Hematopoietic multipotent progenitor cell treated with erythropoietin and hydrocortisone succinate and interleukin-3 and kit ligand, for 15 days (in vitro differentiated cells): ENCODE results near the gene CHIT1.
"Not testable (repeated sequence)": the region's sequence is repeated elsewhere in the genome, so short reads cannot be mapped to it uniquely, and the experiment has no call there.

Experiments
- DNase-seq: peaks from one replicate; pipeline ENCODE4 v3.0.0-alpha.2; 2015; ENCODE audit warnings: low spot score

The CHIT1 gene

DNA sequence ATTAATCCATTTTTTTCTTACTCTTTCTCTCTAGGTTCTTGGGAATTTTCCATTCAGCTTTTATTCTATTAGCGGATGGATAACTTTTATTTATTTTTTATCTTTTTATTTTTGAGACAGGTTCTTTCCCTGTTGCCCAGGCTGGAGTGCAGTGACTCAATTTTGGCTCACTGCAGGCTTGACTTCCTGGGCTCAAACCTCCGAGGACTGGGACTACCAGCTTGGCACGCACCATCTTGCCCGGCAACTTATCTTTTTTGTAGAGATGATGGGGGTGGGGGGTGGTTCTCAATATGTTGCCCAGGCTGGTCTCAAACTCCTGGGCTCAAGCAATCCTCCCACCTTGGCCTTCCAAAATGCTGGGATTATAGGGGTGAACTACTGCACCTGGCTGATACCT lies 36.1 kb upstream of the CHIT1 start:
- no peak for DNase-seq

GRCh38 chr1:203264052-203264501 lies 34.6 kb upstream of the CHIT1 start:
- DNase-seq: no peak

- no peak for DNase-seq
These were observed 34.0 kb upstream of the CHIT1 start for GRCh38 chr1:203263496-203263895.

DNA sequence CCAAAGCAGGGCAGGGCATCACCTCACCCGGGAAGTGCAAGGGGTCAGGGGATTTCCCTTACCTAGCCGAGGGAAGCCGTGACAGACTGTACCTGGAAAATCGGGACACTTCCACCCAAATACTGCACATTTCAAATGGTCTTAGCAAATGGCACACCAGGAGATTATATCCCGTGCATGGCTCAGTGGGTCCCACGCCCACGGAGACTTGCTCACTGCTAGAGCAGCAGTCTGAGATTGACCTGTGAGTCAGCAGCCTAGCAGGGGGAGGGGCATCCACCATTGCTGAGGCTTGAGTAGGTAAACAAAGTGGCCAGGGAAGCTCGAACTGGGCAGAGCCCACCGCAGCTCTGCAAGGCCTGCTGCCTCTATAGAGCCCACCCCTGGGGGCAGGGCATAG lies 27.2 kb upstream of the CHIT1 start:
- DNase-seq: not testable (repeated sequence)

GRCh38 chr1:203254782-203255181 lies 25.3 kb upstream of the CHIT1 start:
- not testable (repeated sequence) for DNase-seq

DNA sequence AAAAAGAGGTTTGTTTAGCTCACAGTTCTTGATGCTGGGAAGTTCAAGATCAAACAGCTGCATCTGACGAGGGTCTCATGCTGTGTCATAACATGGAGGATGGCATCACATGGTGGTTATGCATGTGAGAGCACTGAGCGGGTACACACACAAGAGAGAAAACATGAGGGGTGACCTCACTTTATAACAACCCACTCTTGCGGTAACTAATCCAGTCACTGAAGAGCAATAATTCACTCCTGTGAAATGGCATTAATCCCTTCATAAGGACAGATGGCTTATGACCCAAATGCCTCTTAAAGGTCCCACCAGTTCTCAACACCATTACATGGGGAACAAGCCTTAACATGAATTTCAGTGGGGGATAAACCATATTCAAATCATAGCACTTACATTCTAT lies 23.2 kb upstream of the CHIT1 start:
- DNase-seq: no peak

GRCh38 chr1:203251466-203251865 lies 22.0 kb upstream of the CHIT1 start:
- DNase-seq: no peak

GRCh38 chr1:203250911-203251310 lies 21.4 kb upstream of the CHIT1 start:
- no peak for DNase-seq

DNA sequence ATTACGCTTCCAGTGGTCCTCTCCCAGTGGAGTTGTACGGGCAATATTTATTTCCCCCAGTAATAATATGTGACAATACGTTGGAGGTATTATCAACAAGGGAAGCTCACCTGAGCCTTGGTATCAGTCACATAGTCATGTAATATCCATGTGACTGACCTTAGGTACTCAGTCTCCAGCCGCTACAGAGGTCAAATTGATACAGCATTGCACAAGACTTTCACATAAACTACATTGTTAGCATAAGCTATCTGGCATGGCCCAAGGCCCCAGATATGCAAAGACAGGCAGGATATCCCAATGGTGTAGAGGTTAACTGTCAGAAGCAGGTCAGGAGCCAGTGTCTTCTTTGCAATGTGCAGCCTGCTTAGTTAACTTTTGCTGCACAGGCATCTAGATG lies 15.3 kb upstream of the CHIT1 start:
- DNase-seq: no peak

GRCh38 chr1:203241708-203242107 lies 12.2 kb upstream of the CHIT1 start:
- DNase-seq: not testable (repeated sequence)

DNA sequence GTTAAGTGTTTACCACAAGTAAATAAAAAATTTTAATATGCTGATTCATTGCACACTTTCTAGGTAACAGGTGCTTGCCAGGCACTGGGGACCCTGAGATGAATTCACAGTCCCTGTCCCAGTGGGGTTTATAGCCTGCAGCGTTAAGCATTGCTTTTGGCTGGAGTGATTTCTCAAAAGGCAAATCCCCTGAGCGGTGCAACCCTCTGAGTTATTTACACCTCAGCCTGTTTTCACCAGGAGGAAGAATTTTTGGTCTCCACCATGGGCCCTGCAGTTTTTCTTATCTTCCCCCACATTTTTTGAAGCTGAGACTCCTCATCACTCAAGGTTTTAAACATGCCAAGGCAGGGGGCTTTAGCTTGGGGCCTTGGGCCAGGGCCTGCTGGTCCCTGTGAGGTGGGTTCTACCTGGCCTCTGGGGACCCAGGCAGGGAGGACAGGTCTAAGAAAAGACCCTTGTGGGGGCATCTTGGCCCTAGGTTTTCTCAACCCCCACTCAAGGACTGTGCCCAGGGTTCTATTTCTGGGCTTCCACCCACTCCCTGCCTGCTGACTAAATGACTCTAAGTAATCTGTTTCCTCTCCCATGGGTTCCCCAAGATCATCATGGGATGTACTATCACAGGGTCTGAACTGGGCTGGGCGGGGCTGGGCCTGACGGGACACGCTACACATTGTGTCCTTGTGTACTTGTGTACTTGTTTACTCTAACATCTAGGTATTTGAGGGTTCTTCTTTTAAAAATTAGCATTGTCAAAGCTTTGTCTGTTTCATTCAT lies 10.2 kb upstream of the CHIT1 start:
- no peak for DNase-seq

DNA sequence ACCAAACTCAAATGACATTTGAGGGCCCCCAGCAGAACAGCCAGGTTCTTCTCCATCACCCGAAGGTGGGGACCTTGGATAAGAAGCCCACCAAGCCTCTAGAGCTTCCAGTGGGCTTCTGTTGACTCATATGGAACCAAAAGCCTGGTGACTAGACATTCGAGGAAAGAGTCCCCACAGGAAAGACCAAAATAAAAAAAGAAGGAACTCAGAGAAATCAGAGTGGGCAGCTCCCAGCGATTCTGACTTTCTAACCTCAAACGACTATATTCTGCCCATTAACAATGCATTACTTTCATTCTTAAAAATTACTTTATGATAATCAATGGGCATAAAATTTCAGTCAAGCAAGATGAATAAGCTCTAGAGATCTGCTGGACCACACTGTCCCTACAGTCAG lies 9.6 kb upstream of the CHIT1 start:
- no peak for DNase-seq

- no peak for DNase-seq
These were observed 9.1 kb upstream of the CHIT1 start for GRCh38 chr1:203238535-203238934.

DNA sequence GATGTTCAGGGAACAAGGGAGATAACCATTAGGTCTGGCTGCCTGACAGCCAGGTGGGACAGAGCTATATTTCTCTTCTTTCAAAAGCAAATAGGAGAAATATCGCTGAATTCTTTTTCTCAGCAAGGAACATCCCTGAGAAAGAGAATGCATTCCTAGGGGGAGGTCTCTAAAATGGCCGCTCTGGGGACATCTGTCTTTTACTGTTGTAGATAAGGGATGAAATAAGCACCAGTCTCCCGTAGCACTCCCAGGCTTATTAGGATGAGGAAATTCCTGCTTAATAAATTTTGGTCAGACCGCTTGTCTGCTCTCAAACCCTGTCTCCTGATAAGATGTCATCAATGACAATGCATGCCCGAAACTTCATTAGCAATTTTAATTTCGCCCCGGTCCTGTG lies 5.4 kb upstream of the CHIT1 start:
- DNase-seq: not testable (repeated sequence)

- DNase-seq: no peak
These were observed 803 bp downstream of the CHIT1 start for GRCh38 chr1:203228670-203229069.

DNA sequence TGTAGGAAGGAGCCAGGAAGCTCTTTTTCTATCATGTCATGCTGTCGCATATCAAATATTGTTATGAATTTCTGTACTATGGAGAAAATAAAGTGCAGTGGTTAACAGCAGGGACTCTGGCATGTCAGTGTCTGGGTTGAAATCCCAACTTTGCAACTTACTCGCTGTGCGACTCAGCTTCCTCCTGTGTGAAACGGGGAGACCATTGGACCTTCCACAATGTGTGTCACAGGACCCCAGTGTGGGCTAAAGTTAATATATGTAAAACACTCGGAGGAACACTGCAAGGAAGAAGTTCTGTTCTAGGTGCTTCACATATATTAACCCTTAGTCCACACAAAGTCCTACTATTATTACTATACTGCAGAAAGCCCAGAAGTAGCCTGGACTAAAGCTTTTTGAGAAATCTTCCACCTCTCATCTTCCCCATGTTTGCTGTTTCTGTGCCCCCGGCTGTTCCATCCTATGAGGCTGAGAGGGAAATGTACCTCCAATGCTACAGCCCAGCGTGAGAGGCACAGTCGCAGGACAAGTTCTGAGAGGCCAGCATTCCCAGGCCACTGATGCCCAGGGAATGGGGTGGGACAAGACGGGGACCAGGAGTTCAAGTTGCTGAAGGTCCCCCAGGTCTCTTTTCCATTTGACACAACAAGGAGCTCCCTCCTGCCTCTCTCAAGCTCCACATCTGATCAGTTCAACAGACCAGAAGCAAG lies 1.9 kb downstream of the CHIT1 start:
- DNase-seq: no peak

DNA sequence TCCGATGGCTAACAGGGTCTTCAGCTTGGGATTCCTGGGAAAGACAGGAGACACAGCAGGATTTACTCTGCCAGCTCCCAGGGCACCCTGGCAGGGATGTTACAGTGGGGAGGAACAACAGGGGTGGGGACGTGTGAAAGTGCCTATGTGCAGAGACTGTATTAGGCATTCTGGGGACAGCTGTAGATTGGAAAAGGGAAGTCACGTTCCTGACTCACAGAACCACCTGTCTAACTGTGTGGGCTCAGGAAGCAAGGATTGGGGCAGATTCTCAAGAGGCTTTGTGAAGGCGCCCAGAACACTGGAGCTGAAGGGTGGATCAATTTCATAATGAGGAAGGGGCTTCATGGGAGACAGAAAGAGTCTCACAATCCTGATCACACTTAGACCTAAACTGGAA lies 4.4 kb downstream of the CHIT1 start:
- DNase-seq: no peak

- no peak for DNase-seq
These were observed 6.3 kb downstream of the CHIT1 start for GRCh38 chr1:203223012-203223775.

DNA sequence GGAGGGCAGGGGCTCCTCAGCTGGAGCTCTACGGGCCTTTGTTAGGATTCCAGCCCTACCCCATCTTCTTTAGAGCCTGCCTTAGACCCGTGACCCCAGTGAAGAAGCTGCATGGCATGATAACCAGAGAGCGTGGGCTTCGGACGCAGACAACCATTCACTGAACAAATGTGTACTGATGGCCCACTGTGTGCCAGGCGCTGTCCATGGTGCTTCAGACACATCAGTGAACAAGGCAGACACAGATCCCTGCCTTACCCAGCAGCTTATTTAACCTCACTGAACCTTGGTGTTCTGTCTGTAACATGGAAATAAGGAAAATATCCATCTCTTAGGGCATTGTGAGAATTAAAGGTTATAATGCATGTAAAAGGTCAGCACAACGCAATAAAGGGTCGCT lies 9.5 kb downstream of the CHIT1 start:
- DNase-seq: no peak

GRCh38 chr1:203219171-203219570 lies 10.3 kb downstream of the CHIT1 start:
- no peak for DNase-seq

GRCh38 chr1:203217668-203218067 lies 11.8 kb downstream of the CHIT1 start:
- no peak for DNase-seq

DNA sequence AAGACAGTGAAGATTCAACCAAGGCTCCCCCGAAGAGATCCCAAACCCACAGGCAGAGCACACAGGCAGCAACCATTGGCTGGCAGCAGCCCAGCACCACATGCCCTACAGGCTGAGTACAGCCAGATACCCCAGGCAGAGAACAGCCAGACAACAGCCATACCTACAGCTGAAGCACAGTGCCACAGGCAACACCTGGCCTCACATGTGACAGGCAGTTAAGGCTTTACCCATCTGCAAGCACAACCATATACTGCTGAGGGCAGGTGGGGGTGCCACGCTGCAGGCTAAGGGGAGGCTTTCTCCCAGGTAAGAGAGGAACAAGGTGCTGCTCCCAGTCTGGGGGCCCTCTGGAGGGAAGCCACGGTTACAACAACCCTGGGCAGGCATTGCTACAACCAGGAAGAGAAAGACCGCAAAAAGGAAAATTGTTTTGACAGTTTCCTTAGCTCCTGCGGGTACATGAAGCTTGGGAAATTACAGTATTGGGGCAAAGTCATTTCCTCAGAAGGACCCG lies 12.3 kb downstream of the CHIT1 start:
- DNase-seq: no peak
